ENCODE measurements around the gene MEST.
"Not testable (repeated sequence)": the region's sequence is repeated elsewhere in the genome, so short reads cannot be mapped to it uniquely, and the experiment has no call there.

Gene MEST

GRCh38 chr7:130500463-130500862 lies 8.6 kb downstream of the MEST start:
- no peak overlapping the region for H3K27ac ChIP-seq (ENCODE audit: low read depth, low read length)
- no peak overlapping the region for H3K4me2 ChIP-seq (ENCODE audit: low read depth, low read length, poor library complexity, severe bottlenecking)
- no peak overlapping the region for H3K4me3 ChIP-seq (ENCODE audit: insufficient read depth, low read length, poor library complexity, severe bottlenecking)
- H3F3A ChIP-seq (ENCODE audit: insufficient read depth) = no peaks in the 10 kb centered on the region
- H3K9me2 ChIP-seq (replicated peaks; ENCODE audit: insufficient read depth, low read length) = no peaks in the 10 kb centered on the region
- no peaks in the 10 kb centered on the region for H3K27me3 ChIP-seq (ENCODE audit: low read length)
- no peak overlapping the region for H2AFZ ChIP-seq (ENCODE audit: low read depth, low read length, severe bottlenecking)
- H4K20me1 ChIP-seq (ENCODE audit: low read depth, low read length) = no peaks in the 10 kb centered on the region
- no peak for TF ChIP-seq EZH2phosphoT487 (conservative IDR thresholded peaks at IDR 0.05; ENCODE audit: low read length)
- H3K9me3 ChIP-seq (ENCODE audit: insufficient read depth, low read length) = no peaks in the 10 kb centered on the region
- no peaks in the 10 kb centered on the region for H3K79me2 ChIP-seq (ENCODE audit: insufficient read depth, low read length)
- H3K36me3 ChIP-seq (ENCODE audit: low read length) = peaks cover 6% of the 10 kb centered on the region; the same call in 1 of the 2 replicates
- H3K9ac ChIP-seq (ENCODE audit: low read length) = no peak overlapping the region

- no peaks in the 10 kb centered on the region for H4K20me1 ChIP-seq (ENCODE audit: low read depth, low read length)
- H3K27ac ChIP-seq (ENCODE audit: low read depth, low read length) = no peak overlapping the region
- H3K9ac ChIP-seq (ENCODE audit: low read length) = no peak overlapping the region
- no peaks in the 10 kb centered on the region for H3K9me2 ChIP-seq (replicated peaks; ENCODE audit: insufficient read depth, low read length)
- peaks cover 6% of the 10 kb centered on the region; the same call in 1 of the 2 replicates for H3K36me3 ChIP-seq (ENCODE audit: low read length)
- no peaks in the 10 kb centered on the region for H3K79me2 ChIP-seq (ENCODE audit: insufficient read depth, low read length)
- H3K4me2 ChIP-seq (ENCODE audit: low read depth, low read length, poor library complexity, severe bottlenecking) = no peak overlapping the region
- no peak for TF ChIP-seq EZH2phosphoT487 (conservative IDR thresholded peaks at IDR 0.05; ENCODE audit: low read length)
- TF ChIP-seq, protein P1, sequence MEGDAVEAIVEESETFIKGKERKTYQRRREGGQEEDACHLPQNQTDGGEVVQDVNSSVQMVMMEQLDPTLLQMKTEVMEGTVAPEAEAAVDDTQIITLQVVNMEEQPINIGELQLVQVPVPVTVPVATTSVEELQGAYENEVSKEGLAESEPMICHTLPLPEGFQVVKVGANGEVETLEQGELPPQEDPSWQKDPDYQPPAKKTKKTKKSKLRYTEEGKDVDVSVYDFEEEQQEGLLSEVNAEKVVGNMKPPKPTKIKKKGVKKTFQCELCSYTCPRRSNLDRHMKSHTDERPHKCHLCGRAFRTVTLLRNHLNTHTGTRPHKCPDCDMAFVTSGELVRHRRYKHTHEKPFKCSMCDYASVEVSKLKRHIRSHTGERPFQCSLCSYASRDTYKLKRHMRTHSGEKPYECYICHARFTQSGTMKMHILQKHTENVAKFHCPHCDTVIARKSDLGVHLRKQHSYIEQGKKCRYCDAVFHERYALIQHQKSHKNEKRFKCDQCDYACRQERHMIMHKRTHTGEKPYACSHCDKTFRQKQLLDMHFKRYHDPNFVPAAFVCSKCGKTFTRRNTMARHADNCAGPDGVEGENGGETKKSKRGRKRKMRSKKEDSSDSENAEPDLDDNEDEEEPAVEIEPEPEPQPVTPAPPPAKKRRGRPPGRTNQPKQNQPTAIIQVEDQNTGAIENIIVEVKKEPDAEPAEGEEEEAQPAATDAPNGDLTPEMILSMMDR (IDR thresholded peaks at IDR 0.05; ENCODE audit: insufficient read depth, low read length, poor library complexity, severe bottlenecking) = no peak
- H3K4me3 ChIP-seq (ENCODE audit: insufficient read depth, low read length, poor library complexity, severe bottlenecking) = no peak overlapping the region
- H3F3A ChIP-seq (ENCODE audit: insufficient read depth) = no peaks in the 10 kb centered on the region
- no peak overlapping the region for H2AFZ ChIP-seq (ENCODE audit: low read depth, low read length, severe bottlenecking)
- no peaks in the 10 kb centered on the region for H3K27me3 ChIP-seq (ENCODE audit: low read length)
- no peaks in the 10 kb centered on the region for H3K9me3 ChIP-seq (ENCODE audit: insufficient read depth, low read length)
Measured at GRCh38 chr7:130500910-130501309, 9.0 kb downstream of the MEST start.

DNA sequence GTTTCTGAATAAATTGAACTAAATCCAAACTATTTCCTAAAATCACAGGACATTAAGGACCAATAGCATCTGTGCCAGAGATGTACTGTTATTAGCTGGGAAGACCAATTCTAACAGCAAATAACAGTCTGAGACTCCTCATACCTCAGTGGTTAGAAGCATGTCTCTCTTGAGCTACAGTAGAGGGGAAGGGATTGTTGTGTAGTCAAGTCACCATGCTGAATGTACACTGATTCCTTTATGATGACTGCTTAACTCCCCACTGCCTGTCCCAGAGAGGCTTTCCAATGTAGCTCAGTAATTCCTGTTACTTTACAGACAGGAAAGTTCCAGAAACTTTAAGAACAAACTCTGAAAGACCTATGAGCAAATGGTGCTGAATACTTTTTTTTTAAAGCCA lies 13.9 kb downstream of the MEST start:
- Histone ChIP-seq H2AFZ (ENCODE audit: low read depth, low read length, severe bottlenecking) (no peak overlapping the region), H3K9me2 (replicated peaks; ENCODE audit: insufficient read depth, low read length) (no peaks in the 10 kb centered on the region), H3K9ac (ENCODE audit: low read length) (no peak overlapping the region), H4K20me1 (ENCODE audit: low read depth, low read length) (no peaks in the 10 kb centered on the region), H3K36me3 (ENCODE audit: low read length) (peaks cover 9% of the 10 kb centered on the region; the same call in 1 of the 2 replicates), H3F3A (ENCODE audit: insufficient read depth) (no peaks in the 10 kb centered on the region), H3K79me2 (ENCODE audit: insufficient read depth, low read length) (no peaks in the 10 kb centered on the region), H3K27ac (ENCODE audit: low read depth, low read length) (no peak overlapping the region), H3K4me2 (ENCODE audit: low read depth, low read length, poor library complexity, severe bottlenecking) (no peak overlapping the region), H3K9me3 (ENCODE audit: insufficient read depth, low read length) (no peaks in the 10 kb centered on the region), H3K4me3 (ENCODE audit: insufficient read depth, low read length, poor library complexity, severe bottlenecking) (no peak overlapping the region), H3K27me3 (ENCODE audit: low read length) (no peaks in the 10 kb centered on the region)
- no peak for TF ChIP-seq EZH2phosphoT487 (conservative IDR thresholded peaks at IDR 0.05; ENCODE audit: low read length)
- TF ChIP-seq, protein P1 (IDR thresholded peaks at IDR 0.05; ENCODE audit: insufficient read depth, low read length, poor library complexity, severe bottlenecking) = no peak

- no peak overlapping the region for H3K4me2 ChIP-seq (ENCODE audit: low read depth, low read length, poor library complexity, severe bottlenecking)
- H3K4me3 ChIP-seq (ENCODE audit: insufficient read depth, low read length, poor library complexity, severe bottlenecking) = no peak overlapping the region
- peaks cover 9% of the 10 kb centered on the region; the same call in 1 of the 2 replicates for H3K36me3 ChIP-seq (ENCODE audit: low read length)
- no peaks in the 10 kb centered on the region for H3K9me3 ChIP-seq (ENCODE audit: insufficient read depth, low read length)
- no peak for TF ChIP-seq EZH2phosphoT487 (conservative IDR thresholded peaks at IDR 0.05; ENCODE audit: low read length)
- TF ChIP-seq, protein P1 (IDR thresholded peaks at IDR 0.05; ENCODE audit: insufficient read depth, low read length, poor library complexity, severe bottlenecking) = no peak
- no peaks in the 10 kb centered on the region for H3K79me2 ChIP-seq (ENCODE audit: insufficient read depth, low read length)
- no peak overlapping the region for H2AFZ ChIP-seq (ENCODE audit: low read depth, low read length, severe bottlenecking)
- H3K27me3 ChIP-seq (ENCODE audit: low read length) = no peaks in the 10 kb centered on the region
- H3F3A ChIP-seq (ENCODE audit: insufficient read depth) = no peaks in the 10 kb centered on the region
- no peaks in the 10 kb centered on the region for H4K20me1 ChIP-seq (ENCODE audit: low read depth, low read length)
- no peaks in the 10 kb centered on the region for H3K9me2 ChIP-seq (replicated peaks; ENCODE audit: insufficient read depth, low read length)
- H3K27ac ChIP-seq (ENCODE audit: low read depth, low read length) = no peak overlapping the region
- H3K9ac ChIP-seq (ENCODE audit: low read length) = no peak overlapping the region
Measured at GRCh38 chr7:130506358-130506757, 14.5 kb downstream of the MEST start.

DNA sequence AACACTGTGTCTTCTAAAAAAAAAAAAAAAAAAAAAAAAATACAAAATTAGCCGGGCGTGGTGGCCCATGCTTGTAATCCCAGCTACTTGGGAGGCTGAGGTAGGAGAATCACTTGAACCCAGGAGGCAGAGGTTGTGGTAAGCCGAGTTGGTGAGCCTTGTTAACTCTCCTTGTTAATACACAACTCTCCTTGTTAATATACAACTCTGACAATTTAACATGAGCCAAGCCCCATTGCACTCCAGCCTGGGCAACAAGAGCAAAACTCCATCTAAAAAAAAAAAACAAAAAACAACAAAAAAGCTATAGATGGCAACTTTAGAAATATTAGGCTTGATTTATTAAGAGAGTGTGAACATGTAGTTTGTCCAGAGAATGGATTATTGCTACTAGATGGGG lies 20.2 kb downstream of the MEST start:
- H3K36me3 ChIP-seq (ENCODE audit: low read length); H3K4me2 ChIP-seq (ENCODE audit: low read depth, low read length, poor library complexity, severe bottlenecking); H3K4me3 ChIP-seq (ENCODE audit: insufficient read depth, low read length, poor library complexity, severe bottlenecking); H2AFZ ChIP-seq (ENCODE audit: low read depth, low read length, severe bottlenecking); H3K9me2 ChIP-seq (replicated peaks; ENCODE audit: insufficient read depth, low read length); H3K27ac ChIP-seq (ENCODE audit: low read depth, low read length); H3F3A ChIP-seq (ENCODE audit: insufficient read depth); H3K9me3 ChIP-seq (ENCODE audit: insufficient read depth, low read length); H3K27me3 ChIP-seq (ENCODE audit: low read length); H3K79me2 ChIP-seq (ENCODE audit: insufficient read depth, low read length); H3K9ac ChIP-seq (ENCODE audit: low read length); H4K20me1 ChIP-seq (ENCODE audit: low read depth, low read length): not testable (repeated sequence)

All from SU-DHL-6 (cell line).